GM12874 (cell line): ENCODE results near the gene PREX1.

Source experiments
- CTCF ChIP-seq: IDR thresholded peaks from 2 replicates; pipeline ENCODE4 v1.5.1; 2011; ENCODE audit warnings: low read depth, mild to moderate bottlenecking, control low read depth, low read length, moderate library complexity; ENCODE audit not compliant: insufficient read depth

The PREX1 gene

GRCh38 chr20:48844996-48845395 is 17.2 kb upstream of the PREX1 start:
- TF ChIP-seq CTCF, result no peak

GRCh38 chr20:48843057-48843806 is 15.4 kb upstream of the PREX1 start:
- no peak for TF ChIP-seq CTCF

GRCh38 chr20:48841875-48842529 is 14.2 kb upstream of the PREX1 start:
- no peak for TF ChIP-seq CTCF

- no peak for TF ChIP-seq CTCF
Observed at GRCh38 chr20:48841196-48841874, 13.5 kb upstream of the PREX1 start.

- no peak for TF ChIP-seq CTCF
Observed at GRCh38 chr20:48839154-48839917, 11.5 kb upstream of the PREX1 start.

- TF ChIP-seq CTCF, result no peak
Observed at GRCh38 chr20:48837014-48837413, 9.2 kb upstream of the PREX1 start.

GRCh38 chr20:48835390-48835789 is 7.6 kb upstream of the PREX1 start:
- TF ChIP-seq CTCF, result no peak
